IPS-NIHi11 (cell line): ENCODE data around the gene NHLRC4.

Source experiments
- DNase-seq: peaks from one replicate; pipeline ENCODE4 v3.0.0; 2012; ENCODE audit warnings: mixed read lengths, low spot score

The NHLRC4 gene

GRCh38 chr16:582614-583331 is 16.0 kb downstream of the NHLRC4 start:
- DNase-seq, result no peak

GRCh38 chr16:583470-583814 is 16.6 kb downstream of the NHLRC4 start:
- DNase-seq, result peak; percentile 74

GRCh38 chr16:583815-584591 is 17.2 kb downstream of the NHLRC4 start:
- DNase-seq, result peak; percentile 48

- peak; percentile 53 for DNase-seq
Observed at GRCh38 chr16:585351-585750, 18.5 kb downstream of the NHLRC4 start.

GRCh38 chr16:586047-586644 is 19.3 kb downstream of the NHLRC4 start:
- DNase-seq, result no peak

- DNase-seq, result no peak
Observed at GRCh38 chr16:586645-587590, 20.1 kb downstream of the NHLRC4 start.

GRCh38 chr16:588639-588888 is 21.8 kb downstream of the NHLRC4 start:
- DNase-seq, result no peak

GRCh38 chr16:588889-589657 is 22.3 kb downstream of the NHLRC4 start:
- peak; percentile 84 for DNase-seq

GRCh38 chr16:589658-590187 is 22.9 kb downstream of the NHLRC4 start, which contains the start of gene RAB40C:
RAB40C (plus strand) TSS chr16:590066; CDS start chr16:590292, 226 bp downstream.
- peak; percentile 98 for DNase-seq

GRCh38 chr16:590188-590814 is 23.5 kb downstream of the NHLRC4 start:
- peak; percentile 49 for DNase-seq

- DNase-seq, result no peak
Observed at GRCh38 chr16:590815-591200, 24.0 kb downstream of the NHLRC4 start.

- no peak for DNase-seq
Observed at GRCh38 chr16:591231-591630, 24.4 kb downstream of the NHLRC4 start.

GRCh38 chr16:591892-592517 is 25.2 kb downstream of the NHLRC4 start:
- no peak for DNase-seq

- no peak for DNase-seq
Observed at GRCh38 chr16:592518-593306, 25.9 kb downstream of the NHLRC4 start.

GRCh38 chr16:593406-593805 is 26.6 kb downstream of the NHLRC4 start:
- no peak for DNase-seq

GRCh38 chr16:593807-594206 is 27.0 kb downstream of the NHLRC4 start:
- DNase-seq, result no peak

GRCh38 chr16:595094-595528 is 28.3 kb downstream of the NHLRC4 start:
- DNase-seq, result no peak

- no peak for DNase-seq
Observed at GRCh38 chr16:595942-596735, 29.3 kb downstream of the NHLRC4 start.

GRCh38 chr16:596736-597060 is 29.9 kb downstream of the NHLRC4 start:
- no peak for DNase-seq
